ENCODE data around the gene CDH22. TPM values are rescaled to one million over a fixed set of nuclear protein-coding genes. Genes with fewer than 3 reads are reported as not detected.

The CDH22 gene
- total RNA-seq, 4 donors from 2014 or later, result not detected

- no peaks in the 10 kb centered on the region for H3K36me3 ChIP-seq
- peaks cover 0 to 14% of the 10 kb centered on the region in 2 donors for H3K27me3 ChIP-seq
- TF ChIP-seq CTCF (IDR thresholded peaks at IDR 0.05) (no peak), POLR2A (IDR thresholded peaks at IDR 0.05) (no peak)
- DNase-seq, result no peak
- no peak overlapping the region for H3K4me3 ChIP-seq
- H3K27ac ChIP-seq, result no peak overlapping the region
- no peaks in the 10 kb centered on the region for H3K9me3 ChIP-seq
- H3K4me1 ChIP-seq, result peaks cover 0 to 8% (median 0%) of the 10 kb centered on the region in 4 donors
Measured at GRCh38 chr20:46172455-46172854, 135.8 kb downstream of the CDH22 start.

GRCh38 chr20:46171909-46172308 is 136.4 kb downstream of the CDH22 start:
- H3K27ac ChIP-seq, result no peak overlapping the region
- H3K9me3 ChIP-seq, result no peaks in the 10 kb centered on the region
- TF ChIP-seq POLR2A (IDR thresholded peaks at IDR 0.05), result no peak
- no peaks in the 10 kb centered on the region for H3K36me3 ChIP-seq
- H3K27me3 ChIP-seq, result peaks cover 0 to 14% of the 10 kb centered on the region in 2 donors
- H3K4me1 ChIP-seq, result peaks cover 0 to 8% (median 0%) of the 10 kb centered on the region in 4 donors
- no peak overlapping the region for H3K4me3 ChIP-seq
- no peak for DNase-seq

- Histone ChIP-seq H3K4me1 (peaks cover 0 to 8% (median 0%) of the 10 kb centered on the region in 4 donors), H3K4me3 (no peak overlapping the region), H3K27ac (no peak overlapping the region), H3K36me3 (no peaks in the 10 kb centered on the region), H3K9me3 (no peaks in the 10 kb centered on the region), H3K27me3 (peaks cover 0 to 14% of the 10 kb centered on the region in 2 donors)
- no peak for DNase-seq
- TF ChIP-seq CTCF (IDR thresholded peaks at IDR 0.05) (no peak), POLR2A (IDR thresholded peaks at IDR 0.05) (no peak)
Measured at GRCh38 chr20:46171476-46171875, 136.8 kb downstream of the CDH22 start.

GRCh38 chr20:46169245-46170171 is 138.8 kb downstream of the CDH22 start:
- peaks cover 0 to 11% of the 10 kb centered on the region in 2 donors for H3K27me3 ChIP-seq
- no peak overlapping the region for H3K27ac ChIP-seq
- no peak for DNase-seq
- no peaks in the 10 kb centered on the region for H3K36me3 ChIP-seq
- no peaks in the 10 kb centered on the region for H3K9me3 ChIP-seq
- H3K4me3 ChIP-seq, result no peak overlapping the region
- TF ChIP-seq CTCF (IDR thresholded peaks at IDR 0.05) (no peak), POLR2A (IDR thresholded peaks at IDR 0.05) (no peak)
- H3K4me1 ChIP-seq, result peaks cover 0 to 3% (median 0%) of the 10 kb centered on the region in 4 donors

GRCh38 chr20:46168438-46168837 is 139.9 kb downstream of the CDH22 start:
- Histone ChIP-seq H3K27me3 (peaks cover 0 to under 1% of the 10 kb centered on the region in 2 donors), H3K4me1 (no peaks in the 10 kb centered on the region), H3K27ac (no peak overlapping the region), H3K9me3 (no peaks in the 10 kb centered on the region), H3K4me3 (no peak overlapping the region), H3K36me3 (no peaks in the 10 kb centered on the region)
- no peak for TF ChIP-seq CTCF (IDR thresholded peaks at IDR 0.05)
- TF ChIP-seq POLR2A (IDR thresholded peaks at IDR 0.05), result no peak
- DNase-seq, result no peak

- Histone ChIP-seq H3K4me1 (no peaks in the 10 kb centered on the region), H3K9me3 (no peaks in the 10 kb centered on the region), H3K27ac (no peak overlapping the region), H3K4me3 (no peak overlapping the region), H3K27me3 (no peaks in the 10 kb centered on the region), H3K36me3 (no peaks in the 10 kb centered on the region)
- TF ChIP-seq CTCF (IDR thresholded peaks at IDR 0.05) (no peak), POLR2A (IDR thresholded peaks at IDR 0.05) (no peak)
- DNase-seq, result no peak
Measured at GRCh38 chr20:46167080-46167479, 141.2 kb downstream of the CDH22 start.
